GM13977 (cell line): ENCODE measurements around the gene SPATA13.

Source experiments
- DNase-seq: peaks from one replicate; pipeline ENCODE4 v3.0.0; 2012; ENCODE audit warnings: low spot score
- in situ Hi-C: fragments of 300-500 bp; cut with MboI; formaldehyde crosslinking; loops from one replicate; pipeline ENCODE4 v1.12.0; 2022; ENCODE audit warnings: low sequenced_read_pairs, low pct_unique_long_range_greater_than_20kb, mixed read lengths, inconsistent platforms; ENCODE audit not compliant: unreplicated experiment
- TF ChIP-seq, protein P1 (sequence below): IDR thresholded peaks from 2 replicates; pipeline ENCODE4 v1.5.1; 2012; ENCODE audit warnings: mild to moderate bottlenecking, control low read depth; ENCODE audit not compliant: insufficient read depth; ENCODE audit errors: extremely low read depth, missing control alignments

The SPATA13 gene

DNA sequence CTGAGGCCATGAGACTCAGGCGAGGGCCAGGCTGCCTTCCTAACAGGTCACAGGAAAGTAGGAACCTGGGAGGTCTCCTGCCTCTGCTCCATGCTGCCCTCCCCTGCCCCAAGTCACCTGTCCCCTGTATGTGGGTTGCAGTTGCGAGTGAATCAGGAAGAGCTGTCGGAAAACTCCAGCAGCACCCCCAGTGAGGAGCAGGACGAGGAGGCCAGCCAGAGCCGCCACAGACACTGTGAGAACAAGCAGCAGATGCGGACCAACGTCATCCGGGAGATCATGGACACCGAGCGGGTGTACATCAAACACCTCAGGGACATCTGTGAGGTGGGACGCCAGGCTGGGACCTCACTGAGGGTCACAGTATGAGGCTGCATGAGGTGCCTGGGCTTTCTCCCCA is 126.1 kb downstream of the SPATA13 start:
- in situ Hi-C loops = no loop called here
- DNase-seq = no peak
- TF ChIP-seq, protein P1, sequence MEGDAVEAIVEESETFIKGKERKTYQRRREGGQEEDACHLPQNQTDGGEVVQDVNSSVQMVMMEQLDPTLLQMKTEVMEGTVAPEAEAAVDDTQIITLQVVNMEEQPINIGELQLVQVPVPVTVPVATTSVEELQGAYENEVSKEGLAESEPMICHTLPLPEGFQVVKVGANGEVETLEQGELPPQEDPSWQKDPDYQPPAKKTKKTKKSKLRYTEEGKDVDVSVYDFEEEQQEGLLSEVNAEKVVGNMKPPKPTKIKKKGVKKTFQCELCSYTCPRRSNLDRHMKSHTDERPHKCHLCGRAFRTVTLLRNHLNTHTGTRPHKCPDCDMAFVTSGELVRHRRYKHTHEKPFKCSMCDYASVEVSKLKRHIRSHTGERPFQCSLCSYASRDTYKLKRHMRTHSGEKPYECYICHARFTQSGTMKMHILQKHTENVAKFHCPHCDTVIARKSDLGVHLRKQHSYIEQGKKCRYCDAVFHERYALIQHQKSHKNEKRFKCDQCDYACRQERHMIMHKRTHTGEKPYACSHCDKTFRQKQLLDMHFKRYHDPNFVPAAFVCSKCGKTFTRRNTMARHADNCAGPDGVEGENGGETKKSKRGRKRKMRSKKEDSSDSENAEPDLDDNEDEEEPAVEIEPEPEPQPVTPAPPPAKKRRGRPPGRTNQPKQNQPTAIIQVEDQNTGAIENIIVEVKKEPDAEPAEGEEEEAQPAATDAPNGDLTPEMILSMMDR = no peak

DNA sequence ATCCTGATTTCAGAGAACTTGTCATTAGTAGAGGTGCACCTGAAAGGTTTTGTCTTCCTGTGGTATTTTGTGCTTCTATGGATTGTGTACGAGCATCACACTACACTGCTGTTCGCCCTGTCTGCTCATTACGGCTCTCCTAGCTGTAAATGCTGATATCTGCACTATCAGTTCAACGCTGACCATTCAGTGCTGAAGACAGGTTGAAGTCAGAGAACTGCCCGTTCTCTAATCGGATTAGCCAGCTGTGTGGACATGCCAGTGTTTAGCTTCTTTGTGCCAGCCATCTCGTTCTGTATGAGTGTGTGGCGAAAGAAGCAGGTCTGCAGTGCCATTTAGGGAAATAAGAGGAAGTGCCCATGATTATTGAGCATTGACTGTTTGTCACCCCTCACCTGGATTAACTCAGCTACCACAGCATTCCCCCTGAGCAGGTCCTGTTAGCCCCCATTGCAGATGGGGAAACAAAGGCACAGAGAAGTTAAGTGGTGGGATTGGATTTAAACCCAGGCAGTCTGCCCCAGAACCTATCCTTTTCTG is 127.3 kb downstream of the SPATA13 start:
- in situ Hi-C loops = no loop called here
- DNase-seq = no peak
- TF ChIP-seq, protein P1 = no peak

DNA sequence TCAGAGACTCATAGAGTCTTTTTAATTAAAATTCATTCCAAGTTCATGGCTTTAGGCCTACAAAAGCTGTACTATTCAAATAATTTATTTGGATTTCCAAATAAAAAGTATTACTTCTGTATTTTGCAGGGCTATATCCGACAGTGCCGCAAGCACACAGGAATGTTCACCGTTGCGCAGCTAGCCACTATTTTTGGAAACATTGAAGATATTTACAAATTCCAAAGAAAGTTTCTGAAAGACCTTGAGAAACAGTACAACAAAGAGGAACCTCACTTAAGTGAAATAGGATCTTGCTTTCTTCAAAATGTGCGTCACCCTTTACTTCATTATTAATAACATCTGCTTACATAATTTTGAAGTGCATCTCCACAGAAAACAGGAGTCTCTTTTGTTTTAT is 128.3 kb downstream of the SPATA13 start:
- TF ChIP-seq, protein P1 = no peak
- DNase-seq = no peak

DNA sequence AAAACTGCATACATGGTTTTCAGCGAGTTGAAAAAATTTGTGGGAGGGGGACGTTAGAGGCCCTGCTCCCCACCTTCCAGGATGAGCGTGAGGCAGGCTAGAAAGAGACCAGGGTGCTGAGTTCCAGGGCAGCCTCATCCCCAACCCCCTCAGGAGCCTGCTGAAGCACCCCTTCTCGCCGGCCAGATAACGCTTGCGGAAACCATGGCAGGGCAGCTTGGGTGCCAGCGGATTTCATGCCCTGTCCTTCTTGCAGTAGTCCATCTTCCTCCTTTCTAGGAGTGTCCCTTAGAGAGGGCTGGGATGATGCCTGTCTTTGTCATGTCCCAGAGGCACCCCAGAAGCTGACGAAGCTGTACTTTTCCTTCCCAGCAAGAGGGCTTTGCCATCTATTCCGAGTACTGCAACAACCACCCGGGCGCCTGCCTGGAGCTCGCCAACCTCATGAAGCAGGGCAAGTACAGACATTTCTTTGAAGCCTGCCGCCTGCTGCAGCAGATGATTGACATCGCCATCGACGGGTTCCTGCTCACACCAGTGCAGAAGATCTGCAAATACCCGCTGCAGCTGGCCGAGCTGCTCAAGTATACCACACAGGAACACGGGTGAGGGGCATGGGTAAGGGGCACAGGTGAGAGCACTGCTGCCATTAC is 129.9 kb downstream of the SPATA13 start:
- DNase-seq = no peak
- in situ Hi-C loops = no loop called here
- TF ChIP-seq, protein P1 = no peak

More for the DNA sequence above, 128.3 kb downstream of the SPATA13 start:
- in situ Hi-C loops = no loop called here

DNA sequence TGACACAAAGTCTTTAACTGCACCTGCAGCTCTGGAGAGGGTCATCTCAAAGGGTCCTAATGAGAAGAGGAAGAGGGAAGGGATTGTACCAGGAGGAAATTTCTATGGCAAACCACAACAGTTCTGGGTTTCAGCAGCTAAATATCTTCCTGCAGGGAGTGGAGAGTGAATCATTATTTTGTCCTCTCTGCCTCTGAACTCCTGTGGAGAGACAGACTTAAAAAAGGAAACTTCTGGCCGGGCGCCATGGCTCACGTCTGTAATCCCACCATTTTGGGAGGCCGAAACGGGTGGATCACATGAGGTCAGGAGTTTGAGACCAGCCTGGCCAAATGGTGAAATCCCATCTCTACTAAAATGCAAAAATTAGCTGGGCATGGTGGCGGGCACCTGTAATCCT is 132.0 kb downstream of the SPATA13 start:
- no peak for DNase-seq
- in situ Hi-C loops = no loop called here
- TF ChIP-seq, protein P1 = no peak

DNA sequence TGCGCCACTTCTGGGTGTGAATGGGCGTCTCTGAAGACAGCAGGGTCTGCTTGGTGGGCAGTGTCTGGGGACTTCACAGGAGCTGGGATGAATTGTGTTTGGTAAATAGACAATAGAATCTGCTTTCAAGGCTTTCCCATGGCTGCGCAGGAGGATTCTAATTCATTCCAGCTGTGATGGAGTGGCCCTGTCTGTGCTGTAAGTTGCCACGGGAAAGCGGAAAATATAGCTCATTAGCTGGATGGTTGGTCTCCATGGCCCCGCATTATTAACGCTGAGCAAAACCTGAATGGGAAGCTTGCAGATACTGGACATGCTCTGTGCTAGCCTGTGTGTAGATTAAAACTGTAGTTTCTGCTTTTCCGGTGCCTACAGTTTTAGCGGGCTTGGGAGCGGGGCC is 133.2 kb downstream of the SPATA13 start:
- no peak for DNase-seq
- TF ChIP-seq, protein P1 = no peak
- in situ Hi-C loops = no loop called here
